Measurements from ENCODE around the gene MFAP4. TPM values are rescaled to one million over a fixed set of nuclear protein-coding genes. Genes with fewer than 3 reads are reported as not detected.

MFAP4 gene
- total RNA-seq, 1 experiment from 2014 or later = 1.5 TPM

- H2BK20ac ChIP-seq (ENCODE audit: low read depth, low read length, poor library complexity, severe bottlenecking) = no peak overlapping the region
- no peak overlapping the region for H3K56ac ChIP-seq (ENCODE audit: insufficient read length, low read depth, low read length)
- no peak overlapping the region for H3T11ph ChIP-seq (ENCODE audit: low read length)
- Mint-ChIP-seq H3K27ac (no peak overlapping the region), H3K4me3 (no peak overlapping the region), H3K4me1 (peaks cover 33 to 49% of the 10 kb centered on the region in 2 experiments), H3K27me3 (ENCODE audit: low read depth) (no peaks in the 10 kb centered on the region), H3K36me3 (ENCODE audit: insufficient read depth in 1 of 3, low read depth in 3 of 3) (peaks cover 26 to 47% (median 45%) of the 10 kb centered on the region in 3 experiments), H3K9me3 (peaks cover 0 to 2% of the 10 kb centered on the region in 2 experiments; a peak in 1 of 5 replicates)
- WGBS (ENCODE audit: extremely low coverage, insufficient read length, low lambda C conversion rate) = no CpG with 5 or more reads among the region's 9 CpGs
- no peak overlapping the region for H2BK15ac ChIP-seq (ENCODE audit: low read depth, low read length)
- no peak overlapping the region for H2AK5ac ChIP-seq (ENCODE audit: insufficient read length, low read length)
- no peak overlapping the region for H3K18ac ChIP-seq (ENCODE audit: insufficient read length, low read depth, low read length)
- H3K27ac ChIP-seq (ENCODE audit: insufficient read length, low read depth, low read length) = no peak overlapping the region
- no peak overlapping the region for H3K4ac ChIP-seq (ENCODE audit: low read depth, low read length)
- no peak overlapping the region for H3K14ac ChIP-seq (ENCODE audit: insufficient read depth, low read length)
- no peaks in the 10 kb centered on the region for H4K20me1 ChIP-seq (ENCODE audit: control insufficient read depth, insufficient read depth, insufficient read length)
- H2BK5ac ChIP-seq (ENCODE audit: insufficient read length, low read length) = no peak overlapping the region
- no peaks in the 10 kb centered on the region for H3K23me2 ChIP-seq (ENCODE audit: insufficient read length, low read depth, low read length, poor library complexity, severe bottlenecking)
- H3K9me3 ChIP-seq (ENCODE audit: control insufficient read depth, low read depth, low read length) = no peaks in the 10 kb centered on the region
- H4K8ac ChIP-seq (replicated peaks; ENCODE audit: insufficient read length, low read depth, low read length) = no peak overlapping the region
- no peak overlapping the region for H3K9ac ChIP-seq (ENCODE audit: extremely low read depth, insufficient read length, low read length)
- no peak overlapping the region for H2BK120ac ChIP-seq (ENCODE audit: low read depth, low read length, poor library complexity, severe bottlenecking)
- no peak overlapping the region for H3K23ac ChIP-seq (ENCODE audit: insufficient read length, low read depth, low read length)
- H3K27me3 ChIP-seq (ENCODE audit: insufficient read depth, low read length) = no peaks in the 10 kb centered on the region
- H3K4me1 ChIP-seq (ENCODE audit: insufficient read depth, low read length) = peaks cover 4% of the 10 kb centered on the region; the same call in 1 of the 2 replicates
- H3K79me1 ChIP-seq (ENCODE audit: insufficient read depth, low read depth, low read length, poor library complexity, severe bottlenecking) = no peaks in the 10 kb centered on the region
- H3K4me2 ChIP-seq (ENCODE audit: insufficient read depth, insufficient read length, low read length) = no peak overlapping the region
- H2BK12ac ChIP-seq (ENCODE audit: insufficient read length, low read depth, low read length) = no peak overlapping the region
- no peak overlapping the region for H2AFZ ChIP-seq (ENCODE audit: low read length)
- H4K91ac ChIP-seq (ENCODE audit: insufficient read length, low read depth, low read length) = no peak overlapping the region
- no peak overlapping the region for H4K5ac ChIP-seq (ENCODE audit: insufficient read length, low read depth, low read length)
- TF ChIP-seq CTCF (conservative IDR thresholded peaks at IDR 0.05) = no peak
- no peak for DNase-seq
- H3K79me2 ChIP-seq (ENCODE audit: insufficient read depth, low read length) = no peaks in the 10 kb centered on the region
These were observed 1.4 kb downstream of the MFAP4 start for GRCh38 chr17:19385521-19385983.

Measured in H9 (cell line).